C4-2B (cell line): ENCODE measurements around the gene CELA2A.

ENCODE experiments used
- ZFX ChIP-seq: fragments of 450-650 bp; IDR thresholded peaks from 2 replicates; pipeline ENCODE4 v1.6.1; 2017
- TF ChIP-seq, protein P1 (sequence below): fragments of 450-650 bp; conservative IDR thresholded peaks from 2 replicates; pipeline ENCODE4 v1.5.1; 2017; ENCODE audit warnings: mild to moderate bottlenecking

DNA sequence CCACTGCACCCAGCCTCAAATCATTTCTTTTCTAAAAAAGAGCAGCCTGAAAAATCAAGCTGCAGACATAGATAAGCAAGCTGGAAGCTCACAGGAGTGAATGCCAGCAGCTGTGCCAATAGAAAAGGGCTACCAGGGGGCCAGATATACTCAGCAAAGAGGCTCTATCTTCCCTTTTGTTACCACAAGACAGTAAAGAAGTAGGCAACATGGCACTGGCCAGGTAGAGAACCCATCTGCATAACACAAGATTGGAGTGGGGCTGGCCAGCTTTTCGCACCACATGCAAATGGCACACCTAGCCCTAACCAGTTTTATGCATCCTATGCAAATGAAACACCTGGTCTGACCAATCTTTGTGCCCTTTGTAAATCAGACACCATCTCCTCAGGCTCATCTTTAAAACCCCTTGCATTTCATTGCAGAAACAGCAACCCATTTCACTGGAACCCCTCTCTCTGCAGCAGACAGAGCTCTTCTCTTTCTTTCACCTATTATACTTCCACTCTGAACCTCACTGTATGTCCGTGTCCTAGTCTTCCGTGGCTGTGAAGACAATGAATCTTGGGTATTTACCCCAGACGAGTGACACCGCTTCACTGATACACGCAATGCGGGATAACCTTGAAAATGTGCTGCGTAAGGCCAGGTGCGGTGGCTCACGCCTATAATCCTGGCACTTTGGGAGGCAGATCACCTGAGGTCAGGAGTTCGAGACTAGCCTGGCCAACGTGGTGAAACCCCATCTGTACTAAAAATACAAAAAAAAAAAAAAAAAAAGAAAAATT, 52.4 kb downstream of the CELA2A start:
- TF ChIP-seq, protein P1, sequence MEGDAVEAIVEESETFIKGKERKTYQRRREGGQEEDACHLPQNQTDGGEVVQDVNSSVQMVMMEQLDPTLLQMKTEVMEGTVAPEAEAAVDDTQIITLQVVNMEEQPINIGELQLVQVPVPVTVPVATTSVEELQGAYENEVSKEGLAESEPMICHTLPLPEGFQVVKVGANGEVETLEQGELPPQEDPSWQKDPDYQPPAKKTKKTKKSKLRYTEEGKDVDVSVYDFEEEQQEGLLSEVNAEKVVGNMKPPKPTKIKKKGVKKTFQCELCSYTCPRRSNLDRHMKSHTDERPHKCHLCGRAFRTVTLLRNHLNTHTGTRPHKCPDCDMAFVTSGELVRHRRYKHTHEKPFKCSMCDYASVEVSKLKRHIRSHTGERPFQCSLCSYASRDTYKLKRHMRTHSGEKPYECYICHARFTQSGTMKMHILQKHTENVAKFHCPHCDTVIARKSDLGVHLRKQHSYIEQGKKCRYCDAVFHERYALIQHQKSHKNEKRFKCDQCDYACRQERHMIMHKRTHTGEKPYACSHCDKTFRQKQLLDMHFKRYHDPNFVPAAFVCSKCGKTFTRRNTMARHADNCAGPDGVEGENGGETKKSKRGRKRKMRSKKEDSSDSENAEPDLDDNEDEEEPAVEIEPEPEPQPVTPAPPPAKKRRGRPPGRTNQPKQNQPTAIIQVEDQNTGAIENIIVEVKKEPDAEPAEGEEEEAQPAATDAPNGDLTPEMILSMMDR = no peak
- no peak for TF ChIP-seq ZFX
